ENCODE data around the gene CLEC12A. TPM values are rescaled to one million over a fixed set of nuclear protein-coding genes. Genes with fewer than 3 reads are reported as not detected.
A peak's percentile ranks its signal among the peaks of the same experiment; 100 is the strongest.
"Not testable (repeated sequence)": the region's sequence is repeated elsewhere in the genome, so short reads cannot be mapped to it uniquely, and the experiment has no call there.

Gene CLEC12A
- total RNA-seq, 6 donors from 2014 or later = 3.1 to 63.5 (median 9.2) TPM

GRCh38 chr12:9961106-9961505, 10.1 kb upstream of the CLEC12A start:
- TF ChIP-seq POLR2AphosphoS5 (IDR thresholded peaks at IDR 0.05) (no peak), EP300 (IDR thresholded peaks at IDR 0.05) (no peak), POLR2A (IDR thresholded peaks at IDR 0.05) (no peak)
- TF ChIP-seq, protein P1, sequence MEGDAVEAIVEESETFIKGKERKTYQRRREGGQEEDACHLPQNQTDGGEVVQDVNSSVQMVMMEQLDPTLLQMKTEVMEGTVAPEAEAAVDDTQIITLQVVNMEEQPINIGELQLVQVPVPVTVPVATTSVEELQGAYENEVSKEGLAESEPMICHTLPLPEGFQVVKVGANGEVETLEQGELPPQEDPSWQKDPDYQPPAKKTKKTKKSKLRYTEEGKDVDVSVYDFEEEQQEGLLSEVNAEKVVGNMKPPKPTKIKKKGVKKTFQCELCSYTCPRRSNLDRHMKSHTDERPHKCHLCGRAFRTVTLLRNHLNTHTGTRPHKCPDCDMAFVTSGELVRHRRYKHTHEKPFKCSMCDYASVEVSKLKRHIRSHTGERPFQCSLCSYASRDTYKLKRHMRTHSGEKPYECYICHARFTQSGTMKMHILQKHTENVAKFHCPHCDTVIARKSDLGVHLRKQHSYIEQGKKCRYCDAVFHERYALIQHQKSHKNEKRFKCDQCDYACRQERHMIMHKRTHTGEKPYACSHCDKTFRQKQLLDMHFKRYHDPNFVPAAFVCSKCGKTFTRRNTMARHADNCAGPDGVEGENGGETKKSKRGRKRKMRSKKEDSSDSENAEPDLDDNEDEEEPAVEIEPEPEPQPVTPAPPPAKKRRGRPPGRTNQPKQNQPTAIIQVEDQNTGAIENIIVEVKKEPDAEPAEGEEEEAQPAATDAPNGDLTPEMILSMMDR (IDR thresholded peaks at IDR 0.05) = no peak
- Histone ChIP-seq H3K27me3 (no peaks in the 10 kb centered on the region), H3K27ac (no peak overlapping the region), H3K9me3 (no peaks in the 10 kb centered on the region), H3K4me1 (no peaks in the 10 kb centered on the region), H3K36me3 (no peaks in the 10 kb centered on the region), H3K4me3 (no peak overlapping the region)
- DNase-seq = no peak
- 82 to 90% methylated on average over 3 of the region's 3 CpGs for WGBS, 2 donors
- ATAC-seq (ENCODE audit: low FRiP score in 2 of 2) = no peak

GRCh38 chr12:9961901-9962300, 9.3 kb upstream of the CLEC12A start:
- TF ChIP-seq EP300 (IDR thresholded peaks at IDR 0.05) = no peak
- TF ChIP-seq POLR2A (IDR thresholded peaks at IDR 0.05) = no peak
- TF ChIP-seq, protein P1 (IDR thresholded peaks at IDR 0.05) = no peak
- no peak for TF ChIP-seq POLR2AphosphoS5 (IDR thresholded peaks at IDR 0.05)
- 78 to 90% methylated on average over 3 of the region's 3 CpGs for WGBS, 2 donors
- H3K27me3 ChIP-seq = no peaks in the 10 kb centered on the region
- H3K36me3 ChIP-seq = no peaks in the 10 kb centered on the region
- no peaks in the 10 kb centered on the region for H3K4me1 ChIP-seq
- H3K27ac ChIP-seq = no peak overlapping the region
- no peak for DNase-seq
- H3K9me3 ChIP-seq = no peaks in the 10 kb centered on the region
- ATAC-seq (ENCODE audit: low FRiP score in 2 of 2) = no peak
- no peak overlapping the region for H3K4me3 ChIP-seq

DNA sequence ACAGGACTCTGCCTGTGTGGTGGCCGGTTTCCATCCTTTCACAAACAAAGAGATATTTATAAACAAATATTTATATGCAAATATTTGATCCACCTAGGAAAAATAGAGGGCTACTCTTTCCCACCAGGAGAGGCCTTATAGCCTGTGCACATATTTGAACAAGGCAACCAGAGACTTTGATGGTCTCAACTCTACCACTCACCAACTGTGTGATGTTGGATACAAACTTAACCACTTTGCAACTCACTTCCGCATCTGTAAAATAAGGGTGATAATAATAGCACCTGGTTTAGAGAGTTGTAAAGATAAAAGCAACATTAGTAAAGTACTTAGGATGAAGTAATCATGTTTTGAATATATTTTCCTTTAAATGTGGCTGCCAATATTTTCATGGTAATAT, 1.5 kb upstream of the CLEC12A start:
- WGBS, 2 donors = 70 to 71% methylated on average over 2 of the region's 2 CpGs
- Histone ChIP-seq H3K27me3 (no peaks in the 10 kb centered on the region), H3K4me1 (no peaks in the 10 kb centered on the region), H3K27ac (no peak overlapping the region), H3K9me3 (no peaks in the 10 kb centered on the region), H3K4me3 (no peak overlapping the region), H3K36me3 (no peaks in the 10 kb centered on the region)
- ATAC-seq (ENCODE audit: low FRiP score in 2 of 2) = no peak
- no peak for DNase-seq
- TF ChIP-seq, protein P1 (IDR thresholded peaks at IDR 0.05) = no peak
- no peak for TF ChIP-seq EP300 (IDR thresholded peaks at IDR 0.05)
- TF ChIP-seq POLR2AphosphoS5 (IDR thresholded peaks at IDR 0.05) = no peak
- TF ChIP-seq POLR2A (IDR thresholded peaks at IDR 0.05) = no peak

- Histone ChIP-seq H3K27me3 (no peaks in the 10 kb centered on the region), H3K4me1 (no peaks in the 10 kb centered on the region), H3K4me3 (no peak overlapping the region), H3K36me3 (no peaks in the 10 kb centered on the region), H3K9me3 (no peaks in the 10 kb centered on the region), H3K27ac (peak overlapping the region in 1 of 4 donors; percentile 60)
- ATAC-seq (ENCODE audit: low FRiP score in 2 of 2) (peak in 1 of 2 donors; percentile 52), DNase-seq (no peak)
- TF ChIP-seq POLR2AphosphoS5 (IDR thresholded peaks at IDR 0.05) (no peak), POLR2A (IDR thresholded peaks at IDR 0.05) (peak in 1 of 4 donors; percentile 19), EP300 (IDR thresholded peaks at IDR 0.05) (no peak)
- TF ChIP-seq, protein P1 (IDR thresholded peaks at IDR 0.05) = no peak
- 50 to 71% methylated on average over 1 of the region's 1 CpG for WGBS, 2 donors
Observed at GRCh38 chr12:9973949-9974348, 2.7 kb downstream of the CLEC12A start.

- WGBS, 2 donors = 96% methylated on average over 2 of the region's 2 CpGs
- H3K27ac ChIP-seq; H3K4me3 ChIP-seq; ATAC-seq (ENCODE audit: low FRiP score in 2 of 2); H3K9me3 ChIP-seq; DNase-seq; H3K36me3 ChIP-seq; H3K27me3 ChIP-seq; H3K4me1 ChIP-seq: not testable (repeated sequence)
Observed at GRCh38 chr12:9974731-9975130, 3.5 kb downstream of the CLEC12A start.
